ENCODE results near the gene COX11. TPM values are rescaled to one million over a fixed set of nuclear protein-coding genes. Genes with fewer than 3 reads are reported as not detected.

The COX11 gene, protein sequence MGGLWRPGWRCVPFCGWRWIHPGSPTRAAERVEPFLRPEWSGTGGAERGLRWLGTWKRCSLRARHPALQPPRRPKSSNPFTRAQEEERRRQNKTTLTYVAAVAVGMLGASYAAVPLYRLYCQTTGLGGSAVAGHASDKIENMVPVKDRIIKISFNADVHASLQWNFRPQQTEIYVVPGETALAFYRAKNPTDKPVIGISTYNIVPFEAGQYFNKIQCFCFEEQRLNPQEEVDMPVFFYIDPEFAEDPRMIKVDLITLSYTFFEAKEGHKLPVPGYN
- total RNA-seq (2016; rRNA removed; fragmentation: Illumina TruSeq; extraction: Trizol) (203 and 230 TPM in 2 replicates), polyA plus RNA-seq (2011; rRNA removed) (90.1 and 103 TPM in 2 replicates), polyA minus RNA-seq (2011; rRNA and poly(A)+ RNA removed; ENCODE audit: low replicate concordance) (37.9 and 79.9 TPM in 2 replicates), Bru-seq, nascent RNA (percentile 97 among the genes with signal in this experiment), BruChase-seq, experiment 1, labeled RNA remaining after a 6-hour chase (percentile 98 among the genes with signal in this experiment), BruChase-seq, experiment 2, labeled RNA remaining after a 2-hour chase (percentile 97 among the genes with signal in this experiment)
- 50.2 and 64.8 TPM in 2 replicates for total RNA-seq (2016; cell fraction: cytosol; rRNA removed; fragmentation: Illumina TruSeq; extraction: Trizol; ENCODE audit: low read depth)
- total RNA-seq (2016; cell fraction: insoluble cytoplasmic fraction; rRNA removed; fragmentation: Illumina TruSeq; extraction: Trizol), result 202 and 240 TPM in 2 replicates
- 121 and 122 TPM in 2 replicates for total RNA-seq (2016; cell fraction: membrane; rRNA removed; fragmentation: Illumina TruSeq; extraction: Trizol)
- total RNA-seq (2016; cell fraction: nucleus; rRNA removed; fragmentation: Illumina TruSeq; extraction: Trizol), result 110 and 134 TPM in 2 replicates
- 87.8 and 109 TPM in 2 replicates for polyA plus RNA-seq (2011; cell fraction: cytosol; rRNA removed)
- 117 and 121 TPM in 2 replicates for polyA plus RNA-seq (2011; cell fraction: nucleus; rRNA removed)
- 62.9 and 86.3 TPM in 2 replicates for polyA plus RNA-seq (2012)
- 51.3 and 56.0 TPM in 2 replicates for polyA plus RNA-seq (2016; cell fraction: cytosol; fragmentation: Illumina TruSeq; extraction: Trizol; ENCODE audit: low read depth)
- 176 and 195 TPM in 2 replicates for polyA plus RNA-seq (2016; cell fraction: insoluble cytoplasmic fraction; fragmentation: Illumina TruSeq; extraction: Trizol; ENCODE audit: low read depth)
- 85.6 and 91.5 TPM in 2 replicates for polyA plus RNA-seq (2016; cell fraction: membrane; fragmentation: Illumina TruSeq; extraction: Trizol; ENCODE audit: low read depth)
- 144 and 146 TPM in 2 replicates for polyA plus RNA-seq (2016; cell fraction: nucleus; fragmentation: Illumina TruSeq; extraction: Trizol; ENCODE audit: insufficient read depth, low read depth)
- 77.2 and 82.7 TPM in 2 replicates for polyA minus RNA-seq (2011; cell fraction: cytosol; rRNA and poly(A)+ RNA removed)
- 96.0 and 104 TPM in 2 replicates for polyA minus RNA-seq (2011; cell fraction: nucleus; rRNA and poly(A)+ RNA removed)
- long read RNA-seq, experiment 1, transcript COX11-201 (4 exons, 2,497 nt), result major isoform, 194 of 217 reads
- long read RNA-seq, experiment 1, transcript COX11-202 (3 exons, 1,108 nt), result minor isoform, 7 of 217 reads
- long read RNA-seq, experiment 1, partial matches to known transcripts, result 5 of 217 reads
- long read RNA-seq, experiment 1, other reads (novel, unspliced or antisense), result 7 of 217 reads
- long read RNA-seq, experiment 2, transcript COX11-202 (3 exons, 1,108 nt), result minor isoform, 6 of 223 reads
- long read RNA-seq, experiment 2, transcript COX11-201 (4 exons, 2,497 nt), result major isoform, 63 of 223 reads
- long read RNA-seq, experiment 2, transcript COX11-204 (5 exons, 1,054 nt), result minor isoform, 7 of 223 reads
- long read RNA-seq, experiment 2, partial matches to known transcripts, result 11 of 223 reads
- long read RNA-seq, experiment 2, other reads (novel, unspliced or antisense), result 135 of 223 reads

DNA sequence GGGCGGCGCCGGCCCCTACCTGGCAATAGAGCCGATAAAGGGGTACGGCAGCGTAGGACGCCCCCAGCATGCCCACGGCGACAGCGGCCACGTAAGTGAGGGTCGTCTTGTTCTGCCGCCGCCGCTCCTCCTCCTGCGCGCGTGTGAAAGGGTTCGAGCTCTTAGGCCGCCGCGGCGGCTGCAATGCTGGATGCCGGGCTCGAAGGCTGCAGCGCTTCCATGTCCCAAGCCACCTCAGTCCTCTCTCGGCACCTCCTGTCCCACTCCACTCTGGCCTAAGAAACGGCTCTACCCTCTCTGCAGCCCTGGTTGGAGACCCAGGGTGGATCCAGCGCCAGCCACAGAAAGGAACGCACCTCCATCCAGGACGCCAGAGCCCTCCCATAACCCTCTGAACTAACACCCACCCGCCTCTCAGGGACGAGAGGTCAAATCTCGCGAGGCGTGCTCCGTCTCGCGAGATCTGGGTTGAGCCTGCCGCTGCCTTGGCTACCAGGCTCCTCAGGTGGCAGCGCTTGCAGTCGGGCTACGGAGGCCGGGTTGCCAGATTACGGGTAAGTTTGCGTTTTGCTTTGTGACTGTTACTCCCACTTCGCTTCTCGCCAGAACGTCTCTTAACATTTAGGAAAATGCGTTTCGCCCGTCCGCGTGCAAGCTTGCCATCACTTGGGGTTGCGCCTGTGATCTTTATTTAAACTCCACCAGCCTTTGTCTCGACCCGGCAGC, at the start of gene COX11, which contains the start of gene STXBP4:
Gene COX11, minus strand, starts transcription at position 393 of the 726 bp plus-strand sequence. Its CDS starts 8 bp downstream, at position 385.
Gene STXBP4, plus strand, starts transcription at position 504 of the 726 bp plus-strand sequence. CDS start 17,455 bp downstream, outside the sequence.
- H3K4me1 ChIP-seq (ENCODE audit: insufficient read depth, low read length), result peaks cover 68% of the 10 kb centered on the region
- no peaks in the 10 kb centered on the region for H3K9me3 ChIP-seq (ENCODE audit: low read length)
- FAIRE-seq (peak; percentile 95), ATAC-seq (peak; percentile 89), DNase-seq (ENCODE audit: low spot score) (peak; percentile 97)
- peaks cover 87% of the 10 kb centered on the region for H3K79me2 ChIP-seq (ENCODE audit: insufficient read depth, low read length)
- intact Hi-C loops (cut with micrococcal nuclease; ENCODE audit: unreplicated experiment), result loop anchor here (1.0 to 10.0 kb wide), 2 partner anchors 65 to 316 kb away; no protein-coding TSS in a partner anchor
- peak within 1 kb of the TSS; percentile 91 for H3K4me2 ChIP-seq (ENCODE audit: low read depth, low read length)
- POLR2A ChIA-PET, result interaction anchor here (1.5 kb wide), 1 partner anchor 37 kb away, joined by 5 read pairs; no protein-coding TSS in a partner anchor
- CTCF ChIA-PET (ENCODE audit: low intra/inter-chr PET ratio, low total read pairs), result no interaction called here
- H2AFZ ChIP-seq (ENCODE audit: low read length), result peak within 1 kb of the TSS; percentile 48
- peak within 1 kb of the TSS; percentile 92 for H3K9ac ChIP-seq (ENCODE audit: insufficient read depth, low read depth, low read length)
- under 1% methylated on average over 49 of the region's 57 CpGs for WGBS (ENCODE audit: low lambda C conversion rate)
- in situ Hi-C loops (cut with HindIII; ENCODE audit: extremely low pct_ligation_motif_present, low pct_unique_long_range_greater_than_20kb), result no loop called here
- H3K27me3 ChIP-seq (ENCODE audit: control insufficient read depth in 1 of 2, insufficient read depth in 2 of 2, low read length in 2 of 2), result no peaks in the 10 kb centered on the region; a peak in 1 of 5 replicates
- H4K20me1 ChIP-seq (ENCODE audit: insufficient read depth, low read length), result peaks cover 5% of the 10 kb centered on the region
- H3K36me3 ChIP-seq (replicated peaks in 1 of 2; ENCODE audit: control insufficient read depth in 1 of 2, insufficient read depth in 2 of 2, low read length in 2 of 2), result peaks cover 1 to 22% of the 10 kb centered on the region in 2 experiments; a peak in 4 of 5 replicates
- BruUV-seq (replicated peaks), result no TSS peak
- peak within 1 kb of the TSS; percentile 79 to 99 (median 93) for H3K4me3 ChIP-seq (replicated peaks in 1 of 3; ENCODE audit: insufficient read depth in 1 of 3, low read depth in 2 of 3, low read length in 3 of 3)
- H3K27ac ChIP-seq (ENCODE audit: extremely low read length, insufficient read depth, low read length), result peak within 1 kb of the TSS; percentile 82
- peak; percentile 79 for TF ChIP-seq SIX4 (CRISPR knock-in tag; IDR thresholded peaks at IDR 0.05)
- no peak for TF ChIP-seq SRSF9 (IDR thresholded peaks at IDR 0.05; ENCODE audit: borderline replicate concordance, insufficient read depth, low read depth, low read length, poor library complexity, severe bottlenecking)
- no peak for TF ChIP-seq ZNF326 (CRISPR knock-in tag; IDR thresholded peaks at IDR 0.05; ENCODE audit: borderline replicate concordance)
- TF ChIP-seq KAT7 (CRISPR knock-in tag; IDR thresholded peaks at IDR 0.05; ENCODE audit: borderline replicate concordance), result peak; percentile 85
- peak; percentile 59; the same call in 1 of the 2 replicates for TF ChIP-seq CEBPG (CRISPR knock-in tag; IDR thresholded peaks at IDR 0.05)
- TF ChIP-seq, protein P1, sequence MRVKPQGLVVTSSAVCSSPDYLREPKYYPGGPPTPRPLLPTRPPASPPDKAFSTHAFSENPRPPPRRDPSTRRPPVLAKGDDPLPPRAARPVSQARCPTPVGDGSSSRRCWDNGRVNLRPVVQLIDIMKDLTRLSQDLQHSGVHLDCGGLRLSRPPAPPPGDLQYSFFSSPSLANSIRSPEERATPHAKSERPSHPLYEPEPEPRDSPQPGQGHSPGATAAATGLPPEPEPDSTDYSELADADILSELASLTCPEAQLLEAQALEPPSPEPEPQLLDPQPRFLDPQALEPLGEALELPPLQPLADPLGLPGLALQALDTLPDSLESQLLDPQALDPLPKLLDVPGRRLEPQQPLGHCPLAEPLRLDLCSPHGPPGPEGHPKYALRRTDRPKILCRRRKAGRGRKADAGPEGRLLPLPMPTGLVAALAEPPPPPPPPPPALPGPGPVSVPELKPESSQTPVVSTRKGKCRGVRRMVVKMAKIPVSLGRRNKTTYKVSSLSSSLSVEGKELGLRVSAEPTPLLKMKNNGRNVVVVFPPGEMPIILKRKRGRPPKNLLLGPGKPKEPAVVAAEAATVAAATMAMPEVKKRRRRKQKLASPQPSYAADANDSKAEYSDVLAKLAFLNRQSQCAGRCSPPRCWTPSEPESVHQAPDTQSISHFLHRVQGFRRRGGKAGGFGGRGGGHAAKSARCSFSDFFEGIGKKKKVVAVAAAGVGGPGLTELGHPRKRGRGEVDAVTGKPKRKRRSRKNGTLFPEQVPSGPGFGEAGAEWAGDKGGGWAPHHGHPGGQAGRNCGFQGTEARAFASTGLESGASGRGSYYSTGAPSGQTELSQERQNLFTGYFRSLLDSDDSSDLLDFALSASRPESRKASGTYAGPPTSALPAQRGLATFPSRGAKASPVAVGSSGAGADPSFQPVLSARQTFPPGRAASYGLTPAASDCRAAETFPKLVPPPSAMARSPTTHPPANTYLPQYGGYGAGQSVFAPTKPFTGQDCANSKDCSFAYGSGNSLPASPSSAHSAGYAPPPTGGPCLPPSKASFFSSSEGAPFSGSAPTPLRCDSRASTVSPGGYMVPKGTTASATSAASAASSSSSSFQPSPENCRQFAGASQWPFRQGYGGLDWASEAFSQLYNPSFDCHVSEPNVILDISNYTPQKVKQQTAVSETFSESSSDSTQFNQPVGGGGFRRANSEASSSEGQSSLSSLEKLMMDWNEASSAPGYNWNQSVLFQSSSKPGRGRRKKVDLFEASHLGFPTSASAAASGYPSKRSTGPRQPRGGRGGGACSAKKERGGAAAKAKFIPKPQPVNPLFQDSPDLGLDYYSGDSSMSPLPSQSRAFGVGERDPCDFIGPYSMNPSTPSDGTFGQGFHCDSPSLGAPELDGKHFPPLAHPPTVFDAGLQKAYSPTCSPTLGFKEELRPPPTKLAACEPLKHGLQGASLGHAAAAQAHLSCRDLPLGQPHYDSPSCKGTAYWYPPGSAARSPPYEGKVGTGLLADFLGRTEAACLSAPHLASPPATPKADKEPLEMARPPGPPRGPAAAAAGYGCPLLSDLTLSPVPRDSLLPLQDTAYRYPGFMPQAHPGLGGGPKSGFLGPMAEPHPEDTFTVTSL (CRISPR knock-in tag; IDR thresholded peaks at IDR 0.05; ENCODE audit: borderline replicate concordance), result no peak
- peak; percentile 25; the same call in 1 of the 2 replicates for TF ChIP-seq PPARG (CRISPR knock-in tag; conservative IDR thresholded peaks at IDR 0.05)
- TF ChIP-seq SNRNP70 (IDR thresholded peaks at IDR 0.05; ENCODE audit: low read depth, low read length), result no peak
- no peak for TF ChIP-seq ZNF3 (CRISPR knock-in tag; IDR thresholded peaks at IDR 0.05)
